HG02981 (cell line): ENCODE data around the gene ZNF689.

ENCODE experiments used
- ATAC-seq: cut with Tn5 transposase; IDR thresholded peaks from one replicate; pipeline ENCODE4 v1.9.1; 2021; ENCODE audit warnings: mild to moderate bottlenecking, moderate library complexity; ENCODE audit not compliant: unreplicated experiment

The ZNF689 gene

DNA sequence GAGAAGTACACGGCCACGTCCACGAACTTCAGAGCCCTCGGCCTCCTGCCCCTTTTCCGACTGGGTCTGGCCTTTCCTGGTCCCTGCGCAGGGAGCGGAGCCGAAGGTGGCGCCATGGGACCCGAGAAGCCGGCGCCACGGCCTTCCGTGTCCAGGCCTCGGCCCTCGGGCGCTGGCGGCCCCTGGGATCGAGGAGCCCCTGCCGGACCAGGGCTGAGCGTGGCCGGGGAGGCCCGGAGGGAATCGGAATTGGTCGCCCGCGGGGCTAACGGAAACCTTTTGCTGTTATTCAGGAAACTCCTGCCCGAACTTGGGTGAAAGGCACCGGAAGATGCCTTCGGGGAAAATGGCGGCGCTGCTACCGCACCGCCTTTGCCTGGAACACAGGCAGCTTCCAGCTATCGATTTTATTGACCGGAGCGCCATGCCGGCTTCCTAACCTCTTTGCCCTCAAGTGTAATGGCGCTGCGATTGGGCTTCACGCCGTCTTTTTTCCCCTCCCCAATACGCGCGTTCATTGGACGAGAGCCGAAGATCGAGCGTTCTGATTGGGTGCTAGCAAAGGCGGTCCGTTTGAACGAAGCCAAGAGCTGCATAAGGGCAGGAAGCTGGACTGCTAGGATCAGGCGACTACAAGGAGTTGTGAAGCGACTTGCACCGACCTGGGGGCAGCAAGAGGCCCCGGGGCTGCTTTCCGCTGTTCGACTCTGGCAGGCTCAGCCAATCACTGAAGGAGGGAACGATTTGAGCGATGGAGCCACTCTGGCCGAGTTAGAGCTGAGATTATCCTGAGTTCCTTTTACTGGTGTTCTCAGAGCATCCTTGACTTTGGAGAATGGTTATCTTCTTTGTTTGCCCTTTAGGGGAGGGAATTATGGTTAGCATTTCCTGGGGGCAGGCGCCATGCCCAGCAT lies at the start of gene ZNF689:
Gene ZNF689, minus strand, starts transcription at position 464 of the 914 bp plus-strand sequence. Its CDS starts 348 bp downstream, at position 116.
- peak; percentile 87 for ATAC-seq

DNA sequence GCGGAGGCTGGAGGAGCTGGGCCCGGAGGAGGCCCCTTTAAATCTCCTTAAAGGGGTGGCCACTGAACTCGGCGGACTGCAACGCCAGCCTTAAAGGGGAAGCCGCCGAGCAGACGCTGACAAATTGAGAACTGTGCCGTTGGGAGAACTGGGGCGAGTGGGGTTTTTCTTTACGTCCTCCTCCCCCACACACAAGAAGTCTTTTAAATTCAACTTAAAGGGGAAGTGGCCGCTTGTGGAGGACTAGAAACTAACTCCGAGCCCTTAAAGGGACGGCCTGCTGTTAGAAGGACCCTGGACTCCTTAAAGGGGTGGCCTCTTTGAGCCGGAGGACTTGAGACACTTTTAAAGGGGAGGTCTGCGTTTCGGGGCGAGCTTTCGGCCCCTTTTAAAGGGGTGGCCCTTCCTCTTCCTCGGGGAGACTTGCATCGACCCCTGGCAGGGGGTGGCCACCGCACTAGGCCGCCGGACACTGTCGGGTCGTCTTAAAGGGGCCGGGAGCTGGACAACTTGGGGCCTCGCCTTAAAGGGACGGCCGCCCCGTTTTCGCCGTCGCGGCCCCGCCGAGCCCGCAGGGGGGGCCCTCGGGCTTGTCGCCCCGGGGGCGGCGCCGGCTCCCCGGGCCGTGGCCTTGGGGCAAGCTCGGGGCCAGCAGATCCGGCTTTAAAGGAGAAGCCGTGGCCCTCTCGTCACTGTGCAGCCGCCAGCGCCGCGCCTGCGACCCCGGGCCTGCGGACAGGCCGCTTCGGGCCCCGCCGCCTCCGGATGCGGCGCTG lies 48.7 kb upstream of the ZNF689 start:
- ATAC-seq, result peak; percentile 23

DNA sequence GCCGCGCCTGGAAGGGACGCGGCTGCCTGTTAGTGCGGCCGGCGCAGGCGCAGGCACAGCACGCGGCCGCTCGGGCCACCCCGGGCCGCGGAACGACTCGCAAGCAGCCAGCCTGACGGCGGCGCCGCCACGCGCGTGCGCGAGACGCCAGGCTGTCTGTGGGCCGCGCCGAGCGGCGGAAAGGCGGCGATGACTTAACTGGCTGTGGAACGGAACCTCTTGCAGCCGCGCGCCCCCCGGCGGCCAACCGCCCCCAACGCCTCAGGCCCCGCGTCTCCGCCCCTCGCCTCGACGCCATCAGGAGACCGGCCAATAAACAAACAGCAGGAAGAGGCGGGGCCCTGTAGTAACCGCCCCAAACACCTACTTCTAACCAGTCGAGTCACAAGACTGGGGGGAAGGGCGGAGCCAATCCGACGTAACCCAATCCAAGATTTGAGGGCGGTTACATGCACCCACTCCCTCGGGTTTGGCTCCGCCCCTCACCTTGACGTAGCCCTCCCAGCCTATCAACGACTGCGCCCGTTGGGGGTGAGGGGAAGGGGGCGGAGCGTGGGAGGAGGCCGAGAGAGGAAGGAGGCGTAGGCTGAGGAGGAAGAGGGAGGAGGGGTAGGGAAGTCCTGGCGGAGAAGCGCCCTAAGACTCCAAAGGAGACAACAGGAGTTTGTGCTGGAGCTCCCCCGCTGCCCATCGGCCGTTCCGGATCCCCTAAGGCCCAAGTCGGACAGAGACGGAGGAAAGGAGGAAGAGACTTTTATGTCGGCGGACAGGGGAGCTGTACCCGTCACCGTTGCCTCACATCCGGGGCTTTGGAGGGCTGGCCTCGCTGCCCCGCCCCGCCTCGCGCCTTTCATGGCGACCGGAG lies 47.9 kb upstream of the ZNF689 start, which contains the start of gene FBRS:
Gene FBRS, plus strand, starts transcription at position 566 of the 865 bp plus-strand sequence. CDS start 1,088 bp downstream, outside the sequence.
- ATAC-seq, result peak; percentile 65

DNA sequence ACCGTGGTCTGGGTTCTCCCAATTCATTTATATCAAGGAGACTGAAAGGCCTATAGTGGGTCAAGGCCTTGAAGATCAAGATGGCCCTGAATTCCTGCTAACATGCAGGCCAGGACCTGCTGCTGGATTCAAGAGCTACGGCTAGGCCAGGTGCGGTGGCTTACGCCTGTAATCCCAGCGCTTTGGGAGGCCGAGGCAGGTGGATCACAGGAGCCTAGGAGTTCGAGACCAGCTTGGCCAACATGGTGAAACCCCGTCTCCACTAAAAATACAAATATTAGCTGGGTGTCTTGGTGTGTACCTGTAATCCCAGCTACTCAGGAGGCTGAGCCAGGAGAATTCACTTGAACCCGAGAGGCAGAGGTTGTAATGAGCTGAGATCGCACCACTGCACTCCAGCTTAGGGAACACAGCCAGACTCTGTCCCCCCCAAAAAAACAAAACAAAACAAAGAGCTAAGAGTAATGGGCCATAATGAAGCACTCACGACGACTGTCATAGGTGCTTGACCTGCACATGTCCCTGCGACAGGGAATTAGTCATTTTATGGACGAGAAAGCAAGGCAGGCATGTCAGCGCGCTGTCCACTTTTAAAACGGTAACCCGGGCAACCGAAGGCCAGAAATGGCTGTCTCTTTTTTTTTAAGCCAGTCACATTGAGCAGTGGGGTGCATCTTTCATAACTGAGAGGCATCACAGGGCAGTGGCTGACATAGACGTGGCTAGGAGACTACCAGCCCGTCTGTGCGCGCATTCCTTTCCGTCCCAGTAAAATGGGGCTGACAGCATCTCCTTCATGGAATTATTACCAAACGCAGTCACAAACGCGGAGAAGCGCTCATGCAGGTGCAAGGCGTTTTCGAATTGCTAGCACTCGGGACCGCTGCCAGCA lies 47.0 kb upstream of the ZNF689 start:
- ATAC-seq, result no peak

DNA sequence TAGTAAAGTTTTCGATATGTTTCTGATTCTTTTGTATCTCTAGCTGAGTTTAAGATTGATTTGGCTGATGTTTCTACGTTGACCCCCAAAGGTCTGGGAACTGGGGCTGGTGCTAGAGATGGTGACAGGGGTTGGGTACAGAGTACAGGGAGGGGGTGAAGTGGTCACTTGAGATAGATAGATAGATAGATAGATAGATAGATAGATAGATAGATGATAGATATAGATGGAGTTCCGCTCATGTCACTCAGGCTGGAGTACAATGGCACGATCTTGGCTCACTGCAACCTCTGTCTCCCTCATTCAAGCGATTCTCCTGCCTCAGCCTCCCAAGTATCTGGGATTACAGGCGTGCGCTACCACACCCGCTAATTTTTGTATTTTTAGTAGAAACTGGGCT lies 46.2 kb upstream of the ZNF689 start:
- ATAC-seq, result no peak

DNA sequence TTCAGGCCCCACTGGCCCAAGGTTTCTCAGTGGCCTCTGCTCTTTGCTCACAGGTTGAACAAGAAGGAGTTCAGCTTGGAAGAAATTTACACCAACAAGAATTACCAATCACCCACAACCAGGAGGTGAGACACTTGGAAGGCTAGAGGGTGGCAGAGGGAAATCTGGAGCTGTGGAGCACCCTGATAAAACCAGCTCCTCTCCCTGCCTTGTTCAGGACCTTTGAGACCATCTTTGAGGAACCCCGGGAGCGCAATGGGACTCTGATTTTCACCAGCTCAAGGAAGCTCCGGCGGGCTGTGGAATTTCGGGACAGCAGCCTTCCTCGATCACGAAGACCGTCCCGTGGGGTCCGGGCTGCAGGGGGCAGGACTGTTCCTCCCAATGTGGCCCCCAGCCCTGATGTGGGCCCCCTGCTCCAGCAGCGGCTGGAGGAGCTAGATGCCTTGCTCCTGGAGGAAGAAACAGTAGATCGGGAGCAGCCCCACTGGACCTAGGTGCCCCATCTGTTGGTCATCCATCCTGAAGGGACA lies 45.7 kb upstream of the ZNF689 start:
- no peak for ATAC-seq

DNA sequence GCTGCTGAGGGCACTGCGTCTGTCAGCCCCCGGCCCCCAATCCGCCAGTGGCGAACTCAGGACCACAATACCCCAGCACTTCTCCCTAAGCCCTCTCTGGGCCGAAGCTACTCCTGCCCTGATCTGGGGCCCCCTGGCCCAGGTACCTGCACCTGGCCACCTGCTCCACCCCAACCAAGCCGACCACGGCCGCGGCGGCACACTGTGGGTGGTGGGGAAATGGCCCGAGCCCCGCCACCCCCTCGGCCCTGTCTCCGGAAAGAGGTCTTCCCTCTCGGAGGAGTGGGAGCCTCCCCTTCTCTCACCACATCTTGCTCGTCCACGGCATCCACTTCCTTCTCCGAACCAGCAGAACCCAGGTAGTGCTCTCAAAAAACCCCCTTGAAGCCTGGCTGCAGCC lies 44.7 kb upstream of the ZNF689 start:
- no peak for ATAC-seq

DNA sequence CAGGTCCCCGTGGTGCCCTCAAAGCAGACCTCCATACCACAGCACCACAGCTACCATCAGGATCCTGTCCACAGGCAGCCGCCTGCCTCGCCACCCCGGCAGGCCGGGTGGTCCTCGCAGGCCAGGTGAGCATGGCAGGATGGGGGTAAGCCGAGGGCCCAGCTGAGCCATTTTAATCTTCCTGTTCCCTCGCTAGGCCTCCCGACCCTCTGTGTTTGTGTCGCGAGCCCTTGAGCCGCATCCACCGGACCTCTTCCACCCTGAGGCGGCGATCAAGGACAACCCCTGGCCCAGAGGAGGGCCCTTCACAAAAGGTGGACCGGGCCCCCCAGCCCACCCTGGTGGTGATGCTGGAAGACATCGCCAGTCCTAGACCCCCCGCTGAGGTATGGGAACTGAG lies 42.5 kb upstream of the ZNF689 start:
- ATAC-seq, result no peak

DNA sequence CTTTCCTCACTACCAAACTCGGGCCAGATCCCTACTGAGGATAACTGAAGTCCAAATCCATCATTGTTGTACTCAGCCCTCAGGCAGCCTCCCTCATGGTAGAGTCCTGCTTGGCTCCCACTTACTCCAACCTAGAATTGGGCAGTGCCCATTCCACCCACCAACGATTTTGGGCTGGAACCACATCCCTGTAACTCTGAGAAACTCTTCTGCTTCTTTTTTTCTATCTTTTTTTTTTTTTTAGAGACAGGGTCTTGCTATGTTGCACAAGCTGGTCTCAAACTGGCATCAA lies 41.8 kb upstream of the ZNF689 start:
- no peak for ATAC-seq

DNA sequence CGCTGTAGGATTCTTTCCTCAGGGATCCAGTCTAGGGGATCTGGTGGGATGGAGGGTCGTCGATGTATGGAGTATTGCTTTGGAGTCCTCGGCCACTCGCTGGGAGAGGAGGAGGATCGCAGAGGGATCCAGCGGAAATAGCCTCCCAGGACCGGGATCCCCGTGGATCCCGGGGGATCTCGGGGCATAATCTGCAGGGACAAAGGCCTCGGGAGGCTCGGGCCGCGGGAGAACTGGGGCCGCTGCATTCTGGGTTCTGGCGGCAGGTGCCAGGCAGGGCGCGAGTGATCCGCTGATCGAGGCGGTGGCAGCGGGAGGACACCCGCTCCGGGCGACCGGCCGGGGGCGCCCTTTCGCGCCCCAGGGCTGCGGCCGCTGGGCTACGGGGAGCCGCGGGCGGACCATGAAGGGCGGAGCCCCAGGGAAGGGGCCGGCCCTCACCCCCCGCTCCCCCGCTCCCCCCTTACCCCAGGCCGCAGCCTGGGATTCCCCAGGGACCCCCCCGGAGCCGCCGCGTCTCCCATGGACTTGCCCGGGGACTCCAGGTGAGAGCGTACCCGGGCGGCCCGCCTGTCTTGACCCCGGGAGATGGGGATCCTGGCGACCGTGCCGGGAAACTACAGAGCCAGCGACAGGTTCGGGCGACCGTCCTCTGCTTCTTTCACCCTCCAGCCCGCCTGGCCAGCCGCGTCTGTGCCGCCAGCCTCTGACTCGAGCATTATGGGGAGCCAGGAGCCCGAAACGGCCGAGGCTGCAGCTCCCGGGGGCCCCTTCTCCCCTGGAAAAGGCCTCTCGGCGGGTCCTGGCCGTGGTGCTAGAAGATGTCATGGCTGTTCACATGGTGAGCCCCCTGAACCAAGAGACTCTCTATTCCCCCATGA lies 41.2 kb upstream of the ZNF689 start:
- ATAC-seq, result peak; percentile 46

DNA sequence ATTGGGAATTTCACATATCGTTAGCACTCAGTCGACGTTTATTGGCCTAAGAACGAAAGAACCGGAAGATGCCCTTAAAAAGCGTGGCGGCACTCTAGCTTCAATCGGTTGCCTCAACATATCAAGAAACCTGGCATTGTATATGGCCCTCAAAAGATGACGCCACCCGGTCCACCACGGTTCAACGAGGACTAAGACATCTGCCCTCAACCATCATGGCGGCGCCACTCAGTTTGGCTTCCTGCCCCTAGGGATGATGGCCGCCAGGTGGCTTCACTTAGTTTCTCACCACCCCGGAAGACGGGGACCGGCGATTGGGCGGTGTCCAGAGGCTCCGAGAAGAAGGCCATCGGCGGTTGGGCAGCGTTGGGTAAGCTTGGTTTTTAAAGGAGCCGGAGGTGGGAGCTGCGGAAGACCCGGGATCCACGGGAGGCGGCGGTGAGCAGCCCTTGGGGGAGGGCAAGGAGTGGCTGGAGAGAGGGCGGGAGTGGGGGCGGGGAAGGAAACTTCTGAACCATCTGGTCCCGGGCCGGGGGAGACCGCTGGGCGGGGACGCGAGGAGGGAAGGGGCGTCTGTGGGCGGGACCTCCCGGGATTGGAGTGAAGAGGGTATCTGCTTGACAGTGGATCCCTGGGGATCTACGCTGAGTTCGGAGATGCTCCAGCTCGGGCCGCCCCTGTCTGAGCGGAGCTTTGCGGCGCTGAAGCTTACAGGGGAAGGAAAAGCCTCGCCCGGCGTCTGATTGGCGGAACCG lies 40.4 kb upstream of the ZNF689 start, which contains the start of gene PRR14:
Gene PRR14, plus strand, starts transcription at position 592 of the 755 bp plus-strand sequence. CDS start 686 bp downstream, outside the sequence.
- ATAC-seq, result peak; percentile 70

DNA sequence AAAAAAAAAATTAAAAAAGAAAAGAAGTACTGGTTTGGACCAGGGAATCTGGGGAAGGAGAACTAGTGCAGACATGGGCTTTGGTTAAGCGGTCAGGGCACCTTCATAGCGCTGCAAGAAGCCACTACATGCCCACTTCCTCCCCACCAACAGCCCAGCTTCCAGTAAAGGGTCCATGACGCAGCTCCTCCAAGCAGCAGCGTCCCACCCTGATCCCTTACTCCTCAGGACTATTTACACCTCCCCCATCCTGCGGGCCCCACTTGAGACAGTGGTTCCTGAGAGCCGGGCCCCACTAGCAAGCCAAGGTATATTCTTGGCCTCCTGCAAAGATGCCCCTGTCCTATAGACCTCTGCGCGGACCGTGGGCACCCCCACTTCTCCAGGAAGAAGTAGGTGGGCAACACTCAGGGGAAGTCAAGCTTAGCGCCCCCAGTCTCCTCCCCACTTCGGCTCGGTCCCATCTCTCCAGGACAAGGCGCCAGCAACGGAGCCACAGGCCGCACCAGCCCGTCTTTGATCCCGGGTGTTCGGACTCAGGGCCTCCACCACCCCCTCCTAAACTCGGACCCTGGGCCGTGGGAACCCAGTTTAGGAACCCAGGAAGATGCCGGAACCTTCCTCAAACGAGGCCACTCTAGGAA lies 39.7 kb upstream of the ZNF689 start:
- ATAC-seq, result no peak

DNA sequence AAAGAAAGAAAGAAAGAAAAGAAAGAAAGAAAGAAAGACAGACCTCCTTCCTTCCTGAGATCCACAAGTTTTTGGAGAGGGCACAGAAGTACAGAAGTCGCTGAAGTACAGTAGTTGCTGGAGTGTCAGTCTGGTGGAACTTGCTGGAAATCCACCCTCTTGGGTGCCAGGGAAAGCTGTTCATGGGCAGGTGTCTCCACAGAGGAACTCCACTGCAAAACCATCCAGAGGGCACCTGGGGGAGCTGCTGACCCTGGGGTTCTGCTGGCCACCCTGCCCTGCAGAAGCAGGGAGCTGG lies 37.0 kb upstream of the ZNF689 start:
- ATAC-seq, result no peak

DNA sequence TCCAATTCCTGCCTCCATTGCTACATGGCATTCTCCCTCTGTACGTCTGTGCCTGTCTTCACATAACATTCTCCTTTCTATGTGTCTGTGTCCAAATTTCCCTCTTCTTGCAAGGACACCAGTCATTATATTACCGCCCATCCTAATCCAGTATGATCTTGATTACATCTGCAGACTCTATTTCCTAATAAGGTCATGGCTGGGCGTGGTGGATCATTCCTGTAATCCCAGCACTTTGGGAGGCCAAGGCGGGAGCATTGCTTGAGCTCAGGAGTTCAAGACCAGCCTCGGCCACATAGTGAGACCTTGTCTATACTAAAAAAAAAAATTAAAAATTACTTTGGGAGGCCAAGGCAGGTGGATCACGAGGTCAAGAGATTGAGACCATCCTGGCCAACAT lies 35.5 kb upstream of the ZNF689 start:
- no peak for ATAC-seq

DNA sequence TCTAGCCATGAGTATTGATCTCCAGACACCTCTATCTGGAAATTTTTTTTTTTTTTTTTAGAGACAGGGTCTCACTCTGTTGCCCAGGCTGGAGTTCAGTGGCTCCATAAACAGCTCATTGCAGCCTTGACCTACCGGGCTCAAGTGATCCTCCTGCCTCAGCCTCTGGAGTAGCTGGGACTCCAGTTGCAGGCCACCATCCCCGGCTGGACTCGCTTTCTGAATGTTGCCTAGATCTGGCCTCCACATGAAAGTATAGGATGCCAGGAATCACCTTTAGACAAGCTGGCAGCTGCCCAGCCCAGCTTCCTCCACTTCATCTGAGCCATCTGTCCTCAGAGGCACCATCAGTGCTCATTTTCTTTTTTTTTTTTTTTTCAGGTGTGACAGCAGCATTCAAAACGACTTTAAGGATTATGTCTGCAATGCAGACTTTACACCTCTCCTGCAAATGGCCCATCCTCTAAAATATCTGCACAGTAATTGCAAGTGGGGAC lies 34.2 kb upstream of the ZNF689 start:
- no peak for ATAC-seq

DNA sequence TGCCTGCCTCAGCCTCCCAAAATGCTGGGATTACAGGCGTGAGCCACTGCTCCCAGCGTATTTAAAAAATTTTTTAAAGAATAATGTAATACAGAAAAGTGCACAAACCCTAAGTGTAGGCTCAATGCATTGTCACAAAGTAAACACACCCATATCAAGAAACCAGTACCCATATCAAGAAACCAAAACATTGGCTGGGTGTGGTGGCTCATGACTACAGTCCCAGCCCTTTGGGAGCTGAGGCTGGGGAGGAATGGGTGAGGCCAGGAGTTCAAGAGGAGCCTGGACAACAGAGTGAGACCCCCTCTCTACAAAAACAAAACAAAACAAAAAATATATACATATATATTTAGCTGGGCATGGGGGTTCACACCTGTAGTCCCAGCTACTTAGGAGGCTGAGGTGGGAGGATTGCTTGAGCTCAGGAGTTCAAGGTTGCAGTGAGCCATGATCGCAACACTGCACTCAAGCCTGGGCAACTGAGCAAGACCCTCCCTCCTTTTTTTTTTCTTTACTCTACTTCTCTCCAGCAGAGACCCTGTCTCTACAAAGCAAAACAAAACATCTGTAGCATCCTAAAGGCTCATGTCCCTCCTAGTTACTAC lies 31.3 kb upstream of the ZNF689 start:
- no peak for ATAC-seq

DNA sequence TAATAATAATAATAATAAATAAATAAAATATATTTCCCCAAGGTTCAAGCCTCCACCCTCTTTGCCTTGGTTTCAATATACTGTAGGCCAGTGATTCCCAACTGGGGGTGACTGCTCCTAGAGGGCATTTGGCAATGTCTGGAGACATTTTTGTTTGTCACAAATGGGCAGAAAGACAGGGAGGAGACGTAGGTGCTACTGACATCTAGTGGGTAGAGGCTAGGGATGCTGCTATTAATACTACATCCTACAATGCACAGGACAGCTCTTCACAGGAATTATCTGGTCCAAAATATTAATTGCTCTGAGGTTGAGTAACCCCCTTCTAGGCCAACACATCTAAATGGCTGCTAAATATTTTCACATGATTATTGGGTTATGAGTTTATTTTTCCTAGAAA lies 27.8 kb upstream of the ZNF689 start:
- ATAC-seq, result no peak
